WERI-Rb-1 (cell line): ENCODE data around the gene SEPTIN11.
"Not testable (repeated sequence)": the region's sequence is repeated elsewhere in the genome, so short reads cannot be mapped to it uniquely, and the experiment has no call there.

Source experiments
- DNase-seq: peaks from one replicate; pipeline ENCODE4 v3.0.0-alpha.2; 2020
- H3K27ac ChIP-seq: fragments of 250-450 bp; sonication (Bioruptor Pico); 2 replicates; pipeline ENCODE4 v1.5.1; 2020; ENCODE audit warnings: mild to moderate bottlenecking, moderate library complexity
- H3K27me3 ChIP-seq: fragments of 250-450 bp; sonication (Bioruptor Pico); 2 replicates; pipeline ENCODE4 v1.5.1; 2021; ENCODE audit warnings: mild to moderate bottlenecking, low read depth, moderate library complexity; ENCODE audit not compliant: insufficient read depth, severe bottlenecking
- H3K36me3 ChIP-seq: fragments of 250-450 bp; sonication (Bioruptor Pico); 2 replicates; pipeline ENCODE4 v1.5.1; 2020; ENCODE audit warnings: mild to moderate bottlenecking, moderate library complexity
- H3K4me3 ChIP-seq: 2 replicates; pipeline ENCODE4 v1.5.1; 2011; ENCODE audit warnings: low read depth, mild to moderate bottlenecking, control low read depth, low read length
- H3K9me3 ChIP-seq: fragments of 250-450 bp; sonication (Bioruptor Pico); 2 replicates; pipeline ENCODE4 v1.5.1; 2021; ENCODE audit warnings: mild to moderate bottlenecking, moderate library complexity; ENCODE audit not compliant: severe bottlenecking
- CTCF ChIP-seq: IDR thresholded peaks from 2 replicates; pipeline ENCODE4 v1.5.1; 2011; ENCODE audit warnings: low read depth, mild to moderate bottlenecking, control low read depth, inconsistent platforms, low read length

SEPTIN11 gene

DNA sequence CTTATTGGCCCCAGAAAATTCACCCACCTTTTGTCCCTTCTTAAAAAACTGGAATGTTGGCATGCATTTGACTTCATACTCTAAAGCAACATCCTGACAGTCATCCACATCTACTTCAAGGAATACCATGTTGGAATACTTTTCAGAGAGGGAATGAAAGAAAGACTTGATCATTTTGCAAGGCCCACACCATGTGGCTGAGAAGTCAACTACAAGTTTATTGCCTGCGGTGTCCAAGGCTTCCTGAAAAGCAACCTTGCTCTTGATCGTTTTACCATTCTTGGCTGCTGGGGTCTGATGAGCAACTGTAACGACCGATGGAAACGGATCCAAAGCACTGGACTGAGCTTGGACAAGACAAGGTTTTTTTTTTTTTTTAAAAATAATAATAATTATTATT, 9.3 kb downstream of the SEPTIN11 start:
- no peaks in the 10 kb centered on the region for H3K36me3 ChIP-seq
- no peaks in the 10 kb centered on the region for H3K27me3 ChIP-seq
- H3K4me3 ChIP-seq = no peak overlapping the region
- no peaks in the 10 kb centered on the region for H3K9me3 ChIP-seq
- no peak for DNase-seq
- H3K27ac ChIP-seq = no peak overlapping the region
- no peak for TF ChIP-seq CTCF

DNA sequence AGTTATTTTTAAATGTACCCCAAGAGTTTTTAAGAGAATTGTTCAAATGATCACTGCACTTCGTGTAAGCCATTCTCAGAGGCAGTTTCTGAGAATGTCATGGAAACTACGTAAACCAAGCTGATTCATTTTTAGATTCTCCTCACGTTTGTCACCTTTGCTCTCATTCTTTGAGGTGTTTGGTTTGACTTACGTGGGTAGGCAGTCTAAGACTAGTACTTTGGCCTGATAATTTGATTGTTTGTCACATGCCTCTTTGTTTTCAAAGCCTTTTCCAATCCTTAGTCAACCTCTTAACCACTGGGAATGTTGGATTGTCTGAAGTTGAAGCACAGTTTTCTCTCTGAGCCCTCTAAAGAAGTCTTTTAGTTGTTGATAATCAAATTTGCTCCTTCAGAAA, 10.5 kb downstream of the SEPTIN11 start:
- H3K4me3 ChIP-seq = no peak overlapping the region
- no peaks in the 10 kb centered on the region for H3K36me3 ChIP-seq
- H3K9me3 ChIP-seq = no peaks in the 10 kb centered on the region
- no peak overlapping the region for H3K27ac ChIP-seq
- no peak for TF ChIP-seq CTCF
- no peak for DNase-seq
- no peaks in the 10 kb centered on the region for H3K27me3 ChIP-seq

GRCh38 chr4:76962406-76963130, 13.0 kb downstream of the SEPTIN11 start:
- TF ChIP-seq CTCF = no peak
- Histone ChIP-seq H3K9me3 (no peaks in the 10 kb centered on the region), H3K36me3 (no peaks in the 10 kb centered on the region), H3K4me3 (no peak overlapping the region), H3K27ac (no peak overlapping the region), H3K27me3 (no peaks in the 10 kb centered on the region)
- DNase-seq = no peak

- no peaks in the 10 kb centered on the region for H3K27me3 ChIP-seq
- H3K4me3 ChIP-seq = no peak overlapping the region
- no peaks in the 10 kb centered on the region for H3K9me3 ChIP-seq
- no peak for TF ChIP-seq CTCF
- no peak for DNase-seq
- H3K36me3 ChIP-seq = no peaks in the 10 kb centered on the region
- H3K27ac ChIP-seq = no peak overlapping the region
These were observed 13.7 kb downstream of the SEPTIN11 start for GRCh38 chr4:76963131-76963750.

DNA sequence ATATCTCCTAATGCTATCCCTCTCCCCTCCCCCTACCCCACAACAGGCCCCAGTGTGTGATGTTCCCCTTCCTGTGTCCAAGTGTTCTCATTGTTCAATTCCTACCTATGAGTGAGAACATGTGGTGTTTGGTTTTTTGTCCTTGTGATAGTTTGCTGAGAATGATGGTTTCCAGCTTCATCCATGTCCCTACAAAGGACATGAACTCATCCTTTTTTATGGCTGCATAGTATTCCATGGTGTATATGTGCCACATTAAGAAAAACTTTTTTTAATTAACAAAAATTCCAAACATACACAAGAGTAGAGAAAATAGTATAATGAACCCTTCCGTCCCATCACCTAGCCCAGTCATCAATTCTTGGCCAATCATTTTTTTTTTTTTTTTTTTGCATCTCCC, 14.4 kb downstream of the SEPTIN11 start:
- not testable (repeated sequence) for H3K36me3 ChIP-seq, H3K27me3 ChIP-seq, DNase-seq, H3K27ac ChIP-seq, H3K4me3 ChIP-seq, H3K9me3 ChIP-seq

GRCh38 chr4:76964769-76965168, 15.2 kb downstream of the SEPTIN11 start:
- no peak for TF ChIP-seq CTCF
- Histone ChIP-seq H3K27me3 (no peaks in the 10 kb centered on the region), H3K36me3 (no peaks in the 10 kb centered on the region), H3K27ac (no peak overlapping the region), H3K9me3 (no peaks in the 10 kb centered on the region), H3K4me3 (no peak overlapping the region)
- DNase-seq = no peak
